GM19455 (cell line): ENCODE results near the gene KIF18B.

Experiments
- ATAC-seq: cut with Tn5 transposase; IDR thresholded peaks from one replicate; pipeline ENCODE4 v1.9.1; 2021; ENCODE audit not compliant: unreplicated experiment

Gene KIF18B

GRCh38 chr17:44906763-44907728, 40.5 kb downstream of the KIF18B start:
- no peak for ATAC-seq

- ATAC-seq: no peak
Measured at GRCh38 chr17:44906010-44906646, 41.4 kb downstream of the KIF18B start.

- ATAC-seq: no peak
Measured at GRCh38 chr17:44905006-44906000, 42.3 kb downstream of the KIF18B start.

GRCh38 chr17:44904001-44904984, 43.3 kb downstream of the KIF18B start:
- ATAC-seq: no peak

- ATAC-seq: no peak
Measured at GRCh38 chr17:44903012-44903685, 44.4 kb downstream of the KIF18B start.

- ATAC-seq: no peak
Measured at GRCh38 chr17:44902135-44902760, 45.3 kb downstream of the KIF18B start.

- no peak for ATAC-seq
Measured at GRCh38 chr17:44901411-44901921, 46.1 kb downstream of the KIF18B start.

- ATAC-seq: no peak
Measured at GRCh38 chr17:44900894-44901293, 46.7 kb downstream of the KIF18B start.

- peak; percentile 83 for ATAC-seq
Measured at GRCh38 chr17:44899074-44899782, 48.3 kb downstream of the KIF18B start, which contains the start of gene EFTUD2. TSS of gene EFTUD2 (minus strand) at chr17:44899445. CDS start at chr17:44894521, 4,924 bp downstream.

GRCh38 chr17:44898768-44899073, 48.9 kb downstream of the KIF18B start:
- ATAC-seq: no peak

GRCh38 chr17:44894642-44895041, 52.9 kb downstream of the KIF18B start:
- no peak for ATAC-seq

- ATAC-seq: no peak
Measured at GRCh38 chr17:44892250-44892649, 55.3 kb downstream of the KIF18B start.

GRCh38 chr17:44889003-44889402, 58.6 kb downstream of the KIF18B start:
- ATAC-seq: no peak

- ATAC-seq: no peak
Measured at GRCh38 chr17:44887971-44888954, 59.3 kb downstream of the KIF18B start.

GRCh38 chr17:44887016-44887415, 60.6 kb downstream of the KIF18B start:
- no peak for ATAC-seq

- ATAC-seq: no peak
Measured at GRCh38 chr17:44884941-44885340, 62.6 kb downstream of the KIF18B start.

- no peak for ATAC-seq
Measured at GRCh38 chr17:44881145-44881544, 66.4 kb downstream of the KIF18B start.
